H7 (cell line): ENCODE measurements around the gene NFS1. TPM values are rescaled to one million over a fixed set of nuclear protein-coding genes. Genes with fewer than 3 reads are reported as not detected.

Source experiments
- DNase-seq: peaks from one replicate; pipeline ENCODE4 v3.0.0; 2012
- H3K27me3 ChIP-seq: 2 replicates; pipeline ENCODE4 v1.6.0; 2011; ENCODE audit warnings: mild to moderate bottlenecking, low read length; ENCODE audit not compliant: control insufficient read depth, insufficient read depth
- H3K36me3 ChIP-seq: replicated peaks from 2 replicates; pipeline ENCODE4 v1.5.1; 2011; ENCODE audit warnings: low read length; ENCODE audit not compliant: control insufficient read depth, insufficient read depth
- H3K4me3 ChIP-seq: 2 replicates; pipeline ENCODE4 v1.5.1; 2011; ENCODE audit warnings: low read depth, mild to moderate bottlenecking, control low read depth, low read length, moderate library complexity; ENCODE audit not compliant: insufficient read depth
- total RNA-seq: library from RNA; depleted of rRNA; stranded (reverse); fragments of >200 nt; shearing (Covaris generic); gene quantifications from 2 replicates; pipeline ENCODE4 v1.2.3, GENCODE V29; 2014

NFS1 gene
- total RNA-seq, 1 experiment from 2014 or later, result 60.6 TPM

DNA sequence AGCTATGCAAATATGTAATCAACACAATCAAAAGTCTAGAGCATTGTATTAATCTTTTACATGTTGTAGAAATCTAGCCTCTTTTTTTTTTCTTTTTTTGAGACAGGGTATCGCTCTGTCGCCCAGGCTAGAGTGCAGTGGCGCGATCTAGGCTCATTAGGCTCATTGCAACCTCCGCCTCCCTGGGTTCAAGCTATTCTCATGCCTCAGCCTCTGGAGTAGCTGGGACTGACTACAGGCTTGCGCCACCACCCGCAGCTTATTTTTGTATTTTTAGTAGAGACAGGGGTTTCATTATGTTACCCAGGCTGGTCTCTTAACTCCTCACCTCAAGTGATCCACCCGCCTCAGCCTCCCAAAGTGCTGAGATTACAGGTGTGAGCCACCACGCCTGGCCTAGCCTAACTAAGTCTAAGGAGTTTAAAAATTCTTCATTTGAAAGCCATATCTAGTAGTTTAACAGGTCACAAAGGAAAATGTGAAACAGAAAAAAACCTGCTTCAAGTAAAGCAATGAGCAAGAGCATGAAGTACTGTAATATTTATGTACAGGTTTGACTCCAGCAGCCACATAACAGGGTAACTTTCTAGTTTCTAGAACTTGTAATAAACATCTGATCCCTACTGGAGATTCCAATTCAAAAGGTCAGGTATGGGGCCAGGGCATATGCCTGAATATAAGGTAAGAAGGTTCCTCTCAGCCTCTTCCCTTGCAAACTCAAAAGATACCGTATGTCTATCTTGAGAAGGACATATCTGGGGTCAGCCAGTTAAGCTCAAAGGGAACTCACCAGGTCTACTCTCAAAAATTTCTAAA, 38.8 kb downstream of the NFS1 start:
- no peak for DNase-seq
- Histone ChIP-seq H3K4me3 (no peak overlapping the region), H3K36me3 (no peaks in the 10 kb centered on the region; the same call in 1 of the 2 replicates), H3K27me3 (no peaks in the 10 kb centered on the region)

DNA sequence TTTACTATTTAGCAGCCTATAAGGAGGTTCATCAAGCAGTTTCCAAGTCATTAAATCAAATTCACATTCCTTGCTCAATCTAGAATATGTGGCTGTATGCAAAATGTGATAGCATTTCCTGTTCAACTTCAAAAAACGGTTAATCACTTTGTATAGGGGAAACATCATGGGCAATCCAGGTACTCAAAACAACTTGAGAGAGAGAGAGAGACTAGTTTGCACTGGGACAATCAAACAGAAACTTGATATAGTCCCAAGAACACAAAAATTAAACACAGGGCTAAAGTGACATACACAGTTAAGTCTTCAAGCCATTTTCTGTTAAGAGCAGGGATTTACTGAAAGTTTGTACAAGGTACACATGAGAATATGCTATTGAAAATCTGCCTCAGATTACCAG, 41.9 kb downstream of the NFS1 start:
- H3K27me3 ChIP-seq, result no peaks in the 10 kb centered on the region
- no peak overlapping the region for H3K4me3 ChIP-seq
- H3K36me3 ChIP-seq, result peaks cover 10% of the 10 kb centered on the region
- no peak for DNase-seq

DNA sequence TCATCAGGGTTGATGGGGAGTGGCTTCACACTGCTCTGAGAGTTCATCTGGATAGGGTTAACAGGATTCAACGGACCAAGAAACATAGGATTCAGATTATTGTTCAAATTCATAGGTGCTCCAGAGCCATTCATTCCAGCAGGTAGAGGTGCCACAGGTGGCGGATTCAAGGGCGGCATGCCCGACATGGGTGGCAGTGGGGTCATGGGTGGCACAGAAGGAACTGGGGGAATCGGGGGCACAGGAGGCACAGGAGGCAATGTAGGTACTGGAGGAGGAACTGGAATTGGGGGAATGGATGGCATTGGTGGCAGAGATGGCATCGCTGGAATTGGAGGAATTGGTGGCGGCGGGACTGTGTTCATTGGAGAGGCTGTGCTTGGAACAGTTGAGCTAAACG, 44.7 kb downstream of the NFS1 start:
- Histone ChIP-seq H3K27me3 (no peaks in the 10 kb centered on the region), H3K4me3 (no peak overlapping the region), H3K36me3 (peaks cover 10% of the 10 kb centered on the region)
- DNase-seq, result no peak

DNA sequence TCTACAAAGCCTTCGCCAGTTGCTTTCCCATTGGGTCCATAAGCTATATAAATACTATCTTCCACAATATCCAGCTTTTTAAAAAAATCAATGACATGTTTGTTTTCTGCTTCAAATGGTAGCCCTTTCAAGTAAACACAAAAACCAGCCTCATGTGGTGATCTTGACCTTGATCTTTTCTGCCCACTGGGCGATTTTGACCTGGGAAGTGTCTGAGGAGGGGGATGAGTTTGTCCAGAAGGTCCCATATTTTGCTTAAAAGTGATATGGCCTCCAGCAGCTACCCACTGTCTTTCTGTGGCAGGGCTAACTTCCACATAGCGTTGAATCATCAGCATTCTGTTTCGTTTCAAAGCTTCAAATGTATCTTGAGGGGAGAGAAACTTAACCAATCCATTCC, 45.3 kb downstream of the NFS1 start:
- no peak for DNase-seq
- no peak overlapping the region for H3K4me3 ChIP-seq
- H3K27me3 ChIP-seq, result no peaks in the 10 kb centered on the region
- H3K36me3 ChIP-seq, result peaks cover 10% of the 10 kb centered on the region

DNA sequence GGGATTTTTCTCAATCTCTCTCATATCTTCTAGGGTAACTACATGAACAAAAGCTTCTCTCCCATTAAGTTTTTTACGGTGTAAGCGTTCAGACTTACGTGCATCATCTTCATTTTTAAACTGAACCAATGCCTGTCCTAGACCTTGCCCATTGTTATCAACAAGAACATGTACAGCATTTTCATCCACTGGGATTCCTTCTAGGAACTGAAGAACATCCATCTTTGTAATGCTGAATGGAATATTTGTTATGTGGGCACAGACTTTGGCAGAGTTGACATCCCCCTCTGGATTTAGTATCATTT, 45.8 kb downstream of the NFS1 start:
- no peak for DNase-seq
- H3K4me3 ChIP-seq, result no peak overlapping the region
- peaks cover 10% of the 10 kb centered on the region for H3K36me3 ChIP-seq
- H3K27me3 ChIP-seq, result no peaks in the 10 kb centered on the region

DNA sequence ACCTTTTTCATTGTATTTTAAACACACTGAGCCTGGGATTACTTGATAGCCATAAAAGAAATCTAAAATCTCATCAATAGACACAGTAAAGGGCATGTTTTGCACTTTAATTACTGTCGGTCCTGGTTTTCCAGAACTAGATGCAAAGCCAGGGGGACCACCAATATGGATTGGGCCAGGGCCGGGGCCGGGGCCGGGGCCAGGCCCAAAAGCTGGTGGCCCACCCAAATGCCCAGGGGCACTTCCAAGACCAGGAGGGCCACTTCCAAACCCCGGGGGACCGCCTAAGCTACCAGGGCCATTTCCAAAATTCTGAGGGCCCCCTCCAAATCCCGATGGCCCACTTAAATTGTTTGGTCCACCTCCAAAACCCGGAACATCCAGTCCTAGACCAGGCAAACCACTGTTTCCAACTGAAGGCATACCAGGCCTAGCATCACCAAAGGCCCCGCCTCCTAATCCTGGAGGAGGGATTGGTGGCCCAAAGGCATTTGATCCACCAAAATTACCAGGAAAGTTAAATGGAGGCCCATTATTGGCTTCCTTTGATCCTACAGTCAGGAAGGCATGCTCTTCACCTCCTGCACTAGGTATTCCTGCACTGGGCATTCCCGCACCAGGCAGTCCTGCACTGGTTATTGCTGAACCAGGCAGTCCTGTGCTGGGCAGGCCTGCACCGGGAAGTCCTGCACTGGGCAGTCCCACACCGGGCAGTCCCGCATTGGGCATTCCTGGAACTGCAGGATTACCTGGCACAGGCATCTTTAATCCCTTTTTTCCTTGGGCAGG, 46.3 kb downstream of the NFS1 start:
- Histone ChIP-seq H3K27me3 (no peaks in the 10 kb centered on the region), H3K36me3 (peaks cover 10% of the 10 kb centered on the region)
- DNase-seq, result no peak

DNA sequence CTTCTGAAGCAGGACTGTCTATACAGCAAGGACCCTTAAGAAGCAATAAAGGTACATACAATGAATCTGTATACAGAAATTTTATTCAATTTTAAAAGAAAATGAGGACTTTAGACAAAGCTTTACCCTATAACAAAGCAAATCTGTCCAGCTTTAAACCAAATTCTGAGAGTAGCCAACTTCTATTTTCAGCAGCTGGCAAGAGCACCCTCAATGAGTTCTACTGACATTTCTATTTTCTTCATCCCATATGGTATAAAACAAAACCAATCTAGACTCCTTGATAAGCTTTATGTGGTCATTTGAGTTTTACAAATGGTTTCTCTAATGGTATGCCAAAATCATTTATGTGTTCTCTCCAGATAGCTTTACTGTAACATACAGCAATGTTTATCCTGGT, 47.2 kb downstream of the NFS1 start:
- Histone ChIP-seq H3K27me3 (no peaks in the 10 kb centered on the region), H3K4me3 (no peak overlapping the region), H3K36me3 (peaks cover 10% of the 10 kb centered on the region)
- no peak for DNase-seq

More for the DNA sequence above, 46.3 kb downstream of the NFS1 start:
- no peak overlapping the region for H3K4me3 ChIP-seq

DNA sequence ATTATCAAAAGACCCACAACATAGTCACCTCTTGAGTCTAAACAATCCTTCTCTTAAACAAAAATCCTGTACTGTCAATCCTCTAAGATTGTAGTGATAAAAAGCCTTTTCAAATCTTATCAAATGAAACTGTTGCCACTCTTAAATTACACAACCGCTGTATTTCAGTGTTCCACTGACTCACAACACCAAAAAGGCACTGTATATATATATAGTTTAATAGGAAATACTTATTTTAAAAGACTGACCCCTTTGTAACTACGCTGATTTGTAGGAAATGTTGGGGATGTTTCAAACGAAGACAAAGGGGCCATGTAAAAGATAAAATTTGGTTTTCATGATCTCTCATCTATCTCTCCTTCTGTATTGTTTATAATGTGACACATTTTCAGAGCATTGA, 48.5 kb downstream of the NFS1 start:
- no peaks in the 10 kb centered on the region for H3K27me3 ChIP-seq
- no peak overlapping the region for H3K4me3 ChIP-seq
- peaks cover 10% of the 10 kb centered on the region for H3K36me3 ChIP-seq
- no peak for DNase-seq

GRCh38 chr20:35648836-35649235, 50.3 kb downstream of the NFS1 start:
- Histone ChIP-seq H3K36me3 (peaks cover 2% of the 10 kb centered on the region), H3K4me3 (no peak overlapping the region), H3K27me3 (no peaks in the 10 kb centered on the region)
- no peak for DNase-seq

DNA sequence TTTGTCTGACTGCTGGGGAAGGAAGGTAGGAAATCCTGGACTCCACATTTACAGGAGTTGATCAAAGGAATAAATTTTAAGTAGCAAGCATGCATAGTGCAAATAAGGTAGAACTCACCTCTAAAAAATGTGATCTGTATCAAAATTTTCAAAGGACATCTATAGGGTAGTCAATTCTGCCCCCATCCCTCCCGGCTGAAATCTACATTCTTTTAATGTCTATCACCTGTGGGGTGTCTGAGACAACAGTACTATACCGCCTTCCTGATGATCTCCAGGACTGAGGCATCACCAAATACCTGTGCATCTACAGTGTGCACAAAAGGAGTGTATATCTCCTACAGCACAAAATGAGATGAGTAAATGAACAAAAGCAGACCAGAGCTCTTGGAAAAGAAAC, 54.3 kb downstream of the NFS1 start:
- Histone ChIP-seq H3K4me3 (no peak overlapping the region), H3K36me3 (no peaks in the 10 kb centered on the region), H3K27me3 (no peaks in the 10 kb centered on the region)
- no peak for DNase-seq

DNA sequence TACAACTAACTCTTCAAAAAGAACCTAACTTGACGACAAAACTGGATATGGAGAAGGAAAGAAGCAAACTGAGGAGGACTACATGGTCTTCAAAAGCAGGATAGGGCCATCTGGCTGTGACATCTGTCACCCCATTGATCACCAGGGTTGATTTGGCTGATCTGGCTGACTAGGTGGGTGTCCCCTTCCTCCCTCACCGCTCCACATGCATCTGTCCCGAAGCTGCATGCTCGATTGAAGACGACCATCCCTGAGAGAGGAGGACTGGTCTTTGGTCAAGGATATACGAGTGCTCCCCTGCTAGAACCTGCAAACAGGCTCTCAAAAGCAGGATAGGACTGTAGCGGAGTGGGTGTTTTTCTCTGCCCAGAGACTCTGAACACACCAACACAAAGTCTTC, 56.1 kb downstream of the NFS1 start:
- Histone ChIP-seq H3K36me3 (no peaks in the 10 kb centered on the region), H3K27me3 (no peaks in the 10 kb centered on the region), H3K4me3 (no peak overlapping the region)
- DNase-seq, result no peak

- no peak for DNase-seq
- Histone ChIP-seq H3K36me3 (no peaks in the 10 kb centered on the region), H3K27me3 (no peaks in the 10 kb centered on the region), H3K4me3 (no peak overlapping the region)
These were observed 57.4 kb downstream of the NFS1 start for GRCh38 chr20:35641743-35642142.

GRCh38 chr20:35640724-35641123, 58.4 kb downstream of the NFS1 start:
- Histone ChIP-seq H3K36me3 (no peaks in the 10 kb centered on the region), H3K4me3 (no peak overlapping the region), H3K27me3 (no peaks in the 10 kb centered on the region)
- no peak for DNase-seq

DNA sequence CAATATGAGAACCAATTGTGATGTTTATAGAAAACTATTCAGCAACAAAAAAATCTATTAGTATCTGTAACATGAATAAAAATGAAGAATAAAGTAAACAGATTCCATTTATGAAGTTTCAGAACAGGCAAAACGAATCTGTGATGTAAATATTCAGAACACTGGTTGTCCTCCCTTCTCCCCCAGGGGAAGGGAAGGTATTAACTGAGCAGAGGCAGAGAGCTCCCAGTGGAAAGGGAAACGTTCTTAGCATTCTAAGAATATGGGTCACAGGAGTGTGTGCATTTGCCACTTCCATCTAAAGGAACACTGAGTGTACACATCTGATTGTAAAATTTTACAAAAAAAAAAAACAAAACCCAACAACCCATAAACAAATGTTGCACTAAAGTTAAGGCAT, 60.4 kb downstream of the NFS1 start:
- no peak overlapping the region for H3K4me3 ChIP-seq
- DNase-seq, result no peak
- no peaks in the 10 kb centered on the region for H3K27me3 ChIP-seq
- H3K36me3 ChIP-seq, result no peaks in the 10 kb centered on the region

GRCh38 chr20:35637276-35637675, 61.9 kb downstream of the NFS1 start:
- Histone ChIP-seq H3K27me3 (no peaks in the 10 kb centered on the region), H3K4me3 (no peak overlapping the region), H3K36me3 (peaks cover 5% of the 10 kb centered on the region)
- no peak for DNase-seq
